ENCODE data around the gene EDIL3.

EDIL3 gene

GRCh38 chr5:83964271-83964670 lies 420.4 kb downstream of the EDIL3 start:
- DNase-seq (ENCODE audit: low read depth, low spot score) = no peak

DNA sequence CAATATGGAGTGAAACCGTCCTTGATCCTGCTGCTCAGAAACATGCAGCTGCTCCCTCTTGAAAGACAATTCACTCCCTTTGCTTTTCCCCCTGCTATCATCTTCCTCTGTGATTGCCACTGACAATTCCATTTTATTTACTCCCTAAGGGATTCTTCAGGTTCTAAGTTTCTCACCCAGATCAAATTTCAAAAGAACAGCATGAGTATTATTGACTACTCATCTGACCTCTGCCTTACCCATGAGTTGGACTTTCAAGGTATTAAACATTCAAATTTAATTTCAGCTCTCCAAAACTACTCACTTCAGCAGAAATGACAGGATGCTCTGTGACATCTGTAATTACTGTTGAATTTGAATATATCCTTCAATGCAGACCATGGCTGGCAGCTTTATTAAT lies 427.5 kb downstream of the EDIL3 start:
- peak; percentile 7 for DNase-seq (ENCODE audit: low read depth, low spot score)

- no peak for DNase-seq (ENCODE audit: low read depth, low spot score)
Observed at GRCh38 chr5:83956386-83956785, 428.3 kb downstream of the EDIL3 start.

GRCh38 chr5:83955916-83956315 lies 428.8 kb downstream of the EDIL3 start:
- DNase-seq (ENCODE audit: low read depth, low spot score) = peak; percentile 7

DNA sequence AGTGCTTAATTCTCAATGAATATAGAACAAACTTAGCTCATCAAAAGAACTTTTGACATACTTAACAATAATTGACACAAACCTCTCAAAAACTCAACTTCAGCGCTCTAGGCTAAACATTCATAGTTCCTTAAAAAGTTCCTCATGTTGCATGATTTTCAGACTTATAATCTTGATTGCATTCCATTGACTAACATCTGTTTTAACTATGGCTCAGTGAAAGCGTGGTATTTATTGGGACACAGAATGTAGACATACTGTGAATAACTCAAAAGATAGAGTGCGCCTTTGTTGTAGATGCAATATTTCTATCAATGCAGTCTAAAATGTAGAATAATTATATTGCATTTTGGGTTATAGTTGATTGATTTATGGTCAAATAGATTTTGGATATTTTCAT lies 436.9 kb downstream of the EDIL3 start:
- DNase-seq (ENCODE audit: low read depth, low spot score) = no peak

DNA sequence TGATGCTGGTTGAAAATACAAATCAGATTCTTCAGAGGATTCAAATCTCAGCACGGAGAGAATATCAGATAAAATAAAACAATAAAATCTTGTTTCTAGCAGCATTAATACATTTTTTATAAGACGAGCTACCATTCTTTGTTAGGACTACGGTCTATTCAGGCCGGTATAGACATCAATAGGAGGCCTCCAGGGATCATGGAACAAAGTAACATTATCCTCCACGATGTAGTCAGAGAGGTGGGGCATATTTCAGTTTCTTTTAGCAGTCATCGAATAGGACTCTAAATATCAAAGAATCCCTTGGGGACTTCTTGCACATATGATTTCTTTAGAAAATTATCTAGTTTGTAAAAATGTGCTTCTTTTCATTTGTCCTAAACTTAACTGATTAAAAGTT lies 438.2 kb downstream of the EDIL3 start:
- DNase-seq (ENCODE audit: low read depth, low spot score) = no peak

- no peak for DNase-seq (ENCODE audit: low read depth, low spot score)
Observed at GRCh38 chr5:83942155-83942554, 442.5 kb downstream of the EDIL3 start.

GRCh38 chr5:83937837-83938236 lies 446.8 kb downstream of the EDIL3 start:
- DNase-seq (ENCODE audit: low read depth, low spot score) = no peak

- DNase-seq (ENCODE audit: low read depth, low spot score) = no peak
Observed at GRCh38 chr5:83931969-83932368, 452.7 kb downstream of the EDIL3 start.

GRCh38 chr5:83927140-83927733 lies 457.4 kb downstream of the EDIL3 start:
- peak; percentile 51 for DNase-seq (ENCODE audit: low read depth, low spot score)

DNA sequence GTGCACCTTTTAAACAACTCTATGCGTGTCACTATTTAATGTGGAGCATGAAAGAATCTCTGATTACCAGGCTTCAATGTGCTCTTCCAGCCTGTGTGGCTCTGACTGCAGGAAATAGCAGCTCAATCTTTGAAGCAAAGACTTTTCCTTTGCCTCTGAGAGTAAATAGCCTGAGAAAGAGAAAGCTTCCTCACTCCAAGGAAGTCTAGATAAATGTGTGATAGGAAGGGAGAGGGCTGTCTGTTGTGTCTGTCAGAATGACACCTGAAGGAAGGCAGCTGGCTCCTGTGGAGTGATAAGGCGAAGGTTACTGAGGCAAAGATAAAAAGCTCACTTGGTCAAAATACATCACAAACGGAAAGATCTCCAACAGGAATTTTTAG lies 458.7 kb downstream of the EDIL3 start:
- no peak for DNase-seq (ENCODE audit: low read depth, low spot score)

- no peak for DNase-seq (ENCODE audit: low read depth, low spot score)
Observed at GRCh38 chr5:83925321-83925954, 459.2 kb downstream of the EDIL3 start.

DNA sequence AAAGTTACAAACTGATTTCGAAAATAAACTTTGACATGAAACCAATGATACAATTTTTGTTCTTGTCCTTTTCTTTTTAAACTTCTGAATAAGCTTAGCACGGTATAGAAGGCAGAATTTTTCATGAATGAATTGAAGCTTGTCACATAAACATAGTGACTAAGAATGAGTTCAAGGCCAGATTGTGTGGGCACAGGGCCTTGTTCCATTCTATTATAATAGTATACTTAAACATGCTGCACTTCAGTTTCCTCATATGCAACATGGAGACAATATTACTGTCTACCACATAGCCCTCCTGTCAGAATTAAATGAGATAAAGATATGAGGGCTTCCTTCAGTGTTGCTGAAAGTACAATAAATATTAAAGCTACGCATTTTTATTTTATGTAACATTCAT lies 459.8 kb downstream of the EDIL3 start:
- DNase-seq (ENCODE audit: low read depth, low spot score) = no peak

- no peak for DNase-seq (ENCODE audit: low read depth, low spot score)
Observed at GRCh38 chr5:83924171-83924570, 460.5 kb downstream of the EDIL3 start.

- no peak for DNase-seq (ENCODE audit: low read depth, low spot score)
Observed at GRCh38 chr5:83922699-83923098, 462.0 kb downstream of the EDIL3 start.

- DNase-seq (ENCODE audit: low read depth, low spot score) = no peak
Observed at GRCh38 chr5:83921666-83922193, 462.9 kb downstream of the EDIL3 start.

- DNase-seq (ENCODE audit: low read depth, low spot score) = no peak
Observed at GRCh38 chr5:83919071-83920041, 465.3 kb downstream of the EDIL3 start.

DNA sequence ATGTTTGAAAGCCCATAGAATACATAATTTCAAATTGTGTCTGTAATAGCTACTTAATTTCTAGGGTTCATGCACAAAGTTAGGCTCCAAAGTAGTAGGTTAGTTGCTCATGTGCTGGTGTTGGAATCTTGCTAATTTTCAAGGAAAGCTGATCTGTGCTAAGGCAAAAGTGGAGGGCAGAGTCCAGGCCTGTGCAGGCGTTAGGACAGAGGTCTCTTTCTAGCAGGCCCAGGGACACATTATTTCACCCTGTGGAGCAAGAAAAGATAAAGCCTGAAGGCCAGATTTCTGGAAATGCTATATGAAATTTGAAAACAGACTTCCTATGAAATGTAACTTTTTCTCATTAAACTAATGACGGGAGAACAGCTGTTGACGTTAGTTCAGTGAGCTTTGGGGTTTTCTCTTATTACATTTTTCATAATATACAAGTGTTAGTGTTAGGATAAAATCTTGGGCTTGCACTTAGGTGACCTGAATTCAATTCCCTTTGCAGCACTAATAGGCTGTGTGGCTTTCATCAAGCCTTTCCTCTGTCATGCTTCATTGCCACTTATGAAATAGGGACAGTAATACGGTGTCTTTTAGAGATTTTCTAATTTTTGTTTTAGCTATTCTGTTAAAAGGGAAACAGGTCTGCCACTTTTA lies 467.3 kb downstream of the EDIL3 start:
- no peak for DNase-seq (ENCODE audit: low read depth, low spot score)

DNA sequence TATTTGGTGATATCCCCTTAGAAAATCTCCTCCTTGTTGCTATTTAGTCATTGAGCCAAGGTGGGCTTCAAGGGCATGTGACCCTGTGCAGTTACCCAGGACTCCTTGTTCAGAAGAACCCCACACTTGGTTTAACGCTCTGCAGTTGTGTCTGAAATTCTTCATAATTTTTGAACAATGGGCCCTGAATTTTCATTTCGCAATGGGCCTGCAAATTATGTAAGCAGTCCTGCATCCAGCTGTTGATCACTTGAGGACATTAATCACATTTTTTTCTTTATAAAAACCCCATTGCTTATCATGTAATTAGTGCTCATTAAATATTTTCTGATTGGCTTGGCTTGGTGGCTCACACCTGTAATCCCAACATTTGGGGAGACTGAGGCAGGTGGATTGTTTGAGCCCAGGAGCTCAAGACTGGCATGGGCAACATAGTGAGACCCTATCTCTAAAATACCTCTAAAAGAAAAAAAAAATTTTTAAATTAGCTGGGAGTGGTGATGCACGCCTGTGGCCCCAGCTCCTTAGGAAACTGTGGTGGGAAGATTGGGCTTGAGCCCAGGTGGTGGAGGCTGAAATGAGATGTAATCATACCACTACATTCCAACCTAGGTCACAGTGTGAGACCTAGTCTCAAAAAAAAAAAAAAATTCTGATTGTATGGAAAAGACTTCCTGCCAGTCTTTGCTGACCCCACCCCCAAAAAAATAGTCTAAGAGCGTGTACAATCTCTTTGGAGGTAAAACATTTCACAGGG lies 469.8 kb downstream of the EDIL3 start:
- DNase-seq (ENCODE audit: low read depth, low spot score) = no peak

DNA sequence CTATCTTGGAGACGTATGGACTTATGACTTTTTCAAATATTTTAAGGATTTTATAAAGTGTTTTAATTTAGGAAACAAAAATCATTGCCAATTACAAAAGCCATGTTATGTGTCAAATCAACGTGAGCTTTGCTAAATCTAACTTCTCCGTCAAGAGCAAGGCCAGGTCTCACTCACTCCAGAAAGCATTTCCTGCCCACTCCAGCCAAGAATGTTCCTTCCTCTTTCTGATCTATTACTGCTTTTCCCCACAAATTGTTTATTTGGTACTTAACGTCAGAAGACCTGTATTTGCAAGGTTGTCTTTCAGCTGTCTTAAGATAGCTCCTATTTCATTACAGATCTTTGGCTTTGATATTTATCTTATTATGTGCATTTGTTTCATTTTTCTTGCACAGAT lies 470.5 kb downstream of the EDIL3 start:
- DNase-seq (ENCODE audit: low read depth, low spot score) = no peak

- no peak for DNase-seq (ENCODE audit: low read depth, low spot score)
Observed at GRCh38 chr5:83913593-83913992, 471.1 kb downstream of the EDIL3 start.
